ENCODE results near the gene SAP30.

DNA sequence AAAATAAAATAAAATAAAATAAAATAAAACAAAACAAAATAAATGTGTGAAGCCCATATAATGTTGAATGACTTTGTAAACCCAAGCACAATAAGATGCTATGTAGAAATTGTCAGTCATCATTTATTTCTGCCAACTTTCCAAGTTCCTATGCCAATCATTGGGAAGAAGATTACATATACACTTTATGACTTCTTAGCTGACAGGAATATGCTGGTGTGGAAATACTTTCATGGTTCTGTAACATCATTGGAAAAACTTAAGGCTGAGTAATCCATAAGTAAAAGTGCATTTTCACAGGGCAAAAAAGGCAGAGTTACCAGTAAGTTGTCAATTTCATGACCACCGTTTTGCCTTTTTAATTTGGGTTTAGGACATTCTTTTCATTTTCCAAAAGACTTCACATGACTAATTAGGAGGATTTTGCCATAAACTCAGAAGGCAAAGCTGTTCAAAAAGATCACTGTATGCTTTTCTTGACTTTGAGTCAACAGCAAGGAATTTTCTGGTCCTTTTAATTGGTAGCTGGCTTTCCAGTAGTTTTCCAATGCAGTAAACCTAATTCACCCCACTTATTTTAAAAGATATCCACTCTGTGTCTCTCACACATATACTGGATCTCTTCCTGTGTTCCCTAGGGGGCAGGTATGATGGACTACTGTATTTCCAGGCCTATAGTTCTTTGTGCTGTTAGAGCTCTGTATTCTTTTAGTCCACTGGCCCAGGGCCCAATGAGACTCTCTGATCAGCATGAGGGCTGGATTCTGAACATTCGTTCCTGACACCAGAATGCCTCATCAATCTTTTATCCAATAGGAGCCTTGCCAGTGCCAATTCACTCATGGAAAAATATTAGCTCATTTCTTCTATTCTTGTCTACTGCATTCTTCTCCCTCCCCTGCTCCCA, 54.4 kb downstream of the SAP30 start:
- no peak for TF ChIP-seq EZH2 (IDR thresholded peaks at IDR 0.05; ENCODE audit: insufficient read depth, poor library complexity, severe bottlenecking)
- no peak for TF ChIP-seq EZH2phosphoT487 (IDR thresholded peaks at IDR 0.05; ENCODE audit: insufficient read depth, low read depth)
